GM21825 (cell line): Measurements from ENCODE around the gene OR52I1.
A peak's percentile ranks its signal among the peaks of the same experiment; 100 is the strongest.

Source experiments
- ATAC-seq: cut with Tn5 transposase; IDR thresholded peaks from one replicate; pipeline ENCODE4 v1.9.1; 2021; ENCODE audit warnings: mild to moderate bottlenecking, moderate library complexity; ENCODE audit not compliant: unreplicated experiment

OR52I1 gene

GRCh38 chr11:4593739-4594138 is at the start of gene OR52I1:
OR52I1 (plus strand) TSS chr11:4594039; CDS start chr11:4594039, 0 bp downstream.
- no peak for ATAC-seq

- ATAC-seq = no peak
Observed at GRCh38 chr11:4544891-4545290, 48.9 kb upstream of the OR52I1 start, which contains the start of gene OR52M1. OR52M1 (plus strand) TSS chr11:4545191; CDS start chr11:4545191, 0 bp downstream.

- ATAC-seq = no peak
Observed at GRCh38 chr11:4546878-4547277, 47.0 kb upstream of the OR52I1 start.

- ATAC-seq = no peak
Observed at GRCh38 chr11:4547416-4547815, 46.4 kb upstream of the OR52I1 start.

GRCh38 chr11:4551346-4551979 is 42.4 kb upstream of the OR52I1 start:
- no peak for ATAC-seq

GRCh38 chr11:4559527-4560440 is 34.1 kb upstream of the OR52I1 start:
- no peak for ATAC-seq

- no peak for ATAC-seq
Observed at GRCh38 chr11:4560467-4560866, 33.4 kb upstream of the OR52I1 start.

GRCh38 chr11:4565371-4565770 is 28.5 kb upstream of the OR52I1 start:
- ATAC-seq = no peak

GRCh38 chr11:4569075-4569474 is 24.8 kb upstream of the OR52I1 start:
- ATAC-seq = no peak

- no peak for ATAC-seq
Observed at GRCh38 chr11:4576880-4577279, 17.0 kb upstream of the OR52I1 start.

- no peak for ATAC-seq
Observed at GRCh38 chr11:4577761-4578160, 16.1 kb upstream of the OR52I1 start.

GRCh38 chr11:4578624-4579023 is 15.2 kb upstream of the OR52I1 start:
- no peak for ATAC-seq

GRCh38 chr11:4580124-4580523 is 13.7 kb upstream of the OR52I1 start:
- no peak for ATAC-seq

- ATAC-seq = no peak
Observed at GRCh38 chr11:4581443-4581842, 12.4 kb upstream of the OR52I1 start, which contains the start of gene OR52I2. OR52I2 (plus strand) TSS chr11:4581743.

- no peak for ATAC-seq
Observed at GRCh38 chr11:4589017-4589416, 4.8 kb upstream of the OR52I1 start.

GRCh38 chr11:4605057-4605456 is 11.2 kb downstream of the OR52I1 start:
- no peak for ATAC-seq

- no peak for ATAC-seq
Observed at GRCh38 chr11:4606231-4607015, 12.6 kb downstream of the OR52I1 start.

- no peak for ATAC-seq
Observed at GRCh38 chr11:4607096-4607495, 13.3 kb downstream of the OR52I1 start.

GRCh38 chr11:4607781-4608666 is 14.2 kb downstream of the OR52I1 start, which contains the start of gene TRIM68:
TRIM68 (minus strand) TSS chr11:4608231; CDS start chr11:4605504, 2,727 bp downstream.
- peak; percentile 100 for ATAC-seq
